A549 (cell line): ENCODE results near the gene FRMD4A. TPM values are rescaled to one million over a fixed set of nuclear protein-coding genes. Genes with fewer than 3 reads are reported as not detected.

ENCODE experiments used
- ATAC-seq, 2 experiments: fragments of 200-7000 bp in 1 of 2; fragments of >200 bp in 1 of 2; cut with Nextera tagmentation in 1 of 2; cut with Tn5 transposase in 1 of 2; 3 replicates each; pipeline versions ENCODE4 v1.8.0 to v1.9.1; 2018 to 2020; ENCODE audit warnings: mild to moderate bottlenecking in 1 of 2, moderate library complexity in 1 of 2
- CTCF ChIA-PET: fragments of 300-600 bp; sonication (Branson Sonifier 250); formaldehyde crosslinking; extraction: SDS; loops from one replicate; lab custom pipeline; 2021; ENCODE audit warnings: antibody characterized with exemption, inconsistent platforms; lab: Yijun Ruan, JAX
- POLR2A ChIA-PET: fragments of 350-600 bp; formaldehyde crosslinking; extraction: SDS; loops from one replicate; lab custom pipeline; 2021; ENCODE audit warnings: antibody characterized with exemption, inconsistent platforms; lab: Yijun Ruan, JAX
- DNase-seq, 2 experiments: peaks; one replicate each; pipeline versions ENCODE4 v3.0.0 to v3.0.0-alpha.2; 2011 to 2016; ENCODE audit warnings: low read depth in 1 of 2, low spot score in 1 of 2
- FAIRE-seq: peaks from 2 replicates; lab custom pipeline; 2011; peaks lifted over from hg19 to GRCh38; lab: Jason Lieb, UNC
- H3K27ac ChIP-seq, 2 experiments: fragments of >200 bp; sonication (Bioruptor Twin); formaldehyde crosslinking; 3 replicates each; pipeline ENCODE4 v1.5.1; 2016 to 2017
- H3K4me1 ChIP-seq: fragments of >200 bp; sonication (Bioruptor Twin); formaldehyde crosslinking; 3 replicates; pipeline ENCODE4 v1.6.1; 2016
- H3K4me2 ChIP-seq: fragments of >200 bp; sonication (Bioruptor Twin); formaldehyde crosslinking; 3 replicates; pipeline ENCODE4 v1.6.1; 2016
- H3K4me3 ChIP-seq: fragments of >200 bp; sonication (Bioruptor Twin); formaldehyde crosslinking; 3 replicates; pipeline ENCODE4 v1.5.1; 2016
- H3K9me3 ChIP-seq: fragments of >200 bp; sonication (Bioruptor Twin); formaldehyde crosslinking; 3 replicates; pipeline ENCODE4 v1.6.1; 2016
- ATOH8 ChIP-seq: fragments of 250-450 bp; sonication (Bioruptor Pico); IDR thresholded peaks from 2 replicates; pipeline ENCODE4 v1.5.0; 2020; ENCODE audit warnings: low read depth, mild to moderate bottlenecking, moderate library complexity
- CEBPB ChIP-seq, 2 experiments: fragments of >200 bp in 1 of 2; sonication (Bioruptor Twin) in 1 of 2; formaldehyde crosslinking in 1 of 2; IDR thresholded peaks; 2 replicates each; pipeline ENCODE4 v1.6.1; 2012 to 2016
- EHMT2 ChIP-seq: fragments of 200-600 bp; sonication (generic); IDR thresholded peaks from 2 replicates; pipeline ENCODE4 v1.6.1; 2016; ENCODE audit warnings: antibody characterized with exemption, low read depth, mild to moderate bottlenecking, moderate library complexity
- HDAC2 ChIP-seq: fragments of 200-600 bp; sonication (generic); IDR thresholded peaks from 2 replicates; pipeline ENCODE4 v1.6.1; 2016
- HEYL ChIP-seq: fragments of 250-450 bp; sonication (Bioruptor Pico); IDR thresholded peaks from 2 replicates; pipeline ENCODE4 v1.8.0; 2021; ENCODE audit warnings: mild to moderate bottlenecking, moderate library complexity
- JUNB ChIP-seq: fragments of >200 bp; sonication (Bioruptor Twin); formaldehyde crosslinking; IDR thresholded peaks from 2 replicates; pipeline ENCODE4 v1.6.1; 2016
- KDM5A ChIP-seq: fragments of 200-600 bp; sonication (generic); IDR thresholded peaks from 2 replicates; pipeline ENCODE4 v1.6.1; 2016; ENCODE audit warnings: antibody characterized with exemption, mild to moderate bottlenecking
- MAFK ChIP-seq: fragments of 450-650 bp; IDR thresholded peaks from 2 replicates; pipeline ENCODE4 v1.6.1; 2014; ENCODE audit not compliant: partially characterized antibody
- POLR2A ChIP-seq: IDR thresholded peaks from 2 replicates; pipeline ENCODE4 v1.6.1; 2012; ENCODE audit warnings: mild to moderate bottlenecking, low read length
- POLR2AphosphoS2 ChIP-seq: conservative IDR thresholded peaks from 2 replicates; pipeline ENCODE4 v1.6.1; 2012; ENCODE audit warnings: low read length, improper control_type of control experiment, inconsistent platforms
- RARB ChIP-seq: fragments of 250-450 bp; sonication (Bioruptor Pico); IDR thresholded peaks from 2 replicates; pipeline ENCODE4 v1.8.0; 2021; ENCODE audit warnings: mild to moderate bottlenecking, moderate library complexity
- REST ChIP-seq: fragments of 200-600 bp; sonication (generic); IDR thresholded peaks from 2 replicates; pipeline ENCODE4 v1.6.1; 2016; ENCODE audit warnings: antibody characterized with exemption, mild to moderate bottlenecking, moderate library complexity
- RNF2 ChIP-seq: fragments of 200-600 bp; sonication (generic); IDR thresholded peaks from 2 replicates; pipeline ENCODE4 v1.6.1; 2016; ENCODE audit warnings: low read depth, mild to moderate bottlenecking, antibody characterized with exemption, moderate library complexity, borderline replicate concordance
- WGBS: methylation state at CpG from one replicate; pipeline ENCODE4 v1.1.6; 2017; ENCODE audit errors: missing lambda C conversion rate; 5-methylcytosine and 5-hydroxymethylcytosine counted together
- polyA plus RNA-seq, 4 experiments: library from polyadenylated mRNA; depleted of rRNA in 3 of 4; stranded (reverse); fragments of >200 nt; fragmentation: RNase III in 1 of 4; extraction: RNeasy Plus Mini Kit Qiagen cat#74134 plus additional on column Dnase treatment in 1 of 4; gene quantifications; 2 replicates in 3 of 4; 3 replicates in 1 of 4; pipeline ENCODE4 v1.2.3, GENCODE V29; 2011 to 2017
- TF ChIP-seq, protein P1 (sequence below): IDR thresholded peaks from 2 replicates; pipeline ENCODE4 v1.6.1; 2012
- TF ChIP-seq, protein P2 (sequence below): fragments of >200 bp; sonication (Bioruptor Twin); formaldehyde crosslinking; IDR thresholded peaks from 3 replicates; pipeline ENCODE4 v1.6.1; 2016
- TF ChIP-seq, protein P3 (sequence below): IDR thresholded peaks from 2 replicates; pipeline ENCODE4 v1.6.1; 2012

The FRMD4A gene
- polyA plus RNA-seq, 2 of the 4 experiments (the other 2 are of a cell fraction), result 2.5 to 4.7 TPM

- no peak for ATAC-seq
- no peak for DNase-seq
- Histone ChIP-seq H3K9me3 (no peaks in the 10 kb centered on the region), H3K27ac (no peak overlapping the region), H3K4me3 (no peak overlapping the region), H3K4me2 (no peak overlapping the region), H3K4me1 (peaks cover 11% of the 10 kb centered on the region; the same call in 2 of the 3 replicates)
- FAIRE-seq, result no peak
- whole genome bisulfite sequencing, result 51% methylated on average over 2 of the region's 2 CpGs
- ChIA-PET CTCF (interaction anchor here (0.9 to 2.0 kb wide), 4 partner anchors 16 to 101 kb away, joined by 3 to 5 read pairs (median 4); no protein-coding TSS in a partner anchor), POLR2A (no interaction called here)
- TF ChIP-seq, protein P1, sequence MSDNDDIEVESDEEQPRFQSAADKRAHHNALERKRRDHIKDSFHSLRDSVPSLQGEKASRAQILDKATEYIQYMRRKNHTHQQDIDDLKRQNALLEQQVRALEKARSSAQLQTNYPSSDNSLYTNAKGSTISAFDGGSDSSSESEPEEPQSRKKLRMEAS, result no peak
- TF ChIP-seq MAFK, result peak; percentile 62
These were observed 569.1 kb downstream of the FRMD4A start for GRCh38 chr10:13761490-13762091.

DNA sequence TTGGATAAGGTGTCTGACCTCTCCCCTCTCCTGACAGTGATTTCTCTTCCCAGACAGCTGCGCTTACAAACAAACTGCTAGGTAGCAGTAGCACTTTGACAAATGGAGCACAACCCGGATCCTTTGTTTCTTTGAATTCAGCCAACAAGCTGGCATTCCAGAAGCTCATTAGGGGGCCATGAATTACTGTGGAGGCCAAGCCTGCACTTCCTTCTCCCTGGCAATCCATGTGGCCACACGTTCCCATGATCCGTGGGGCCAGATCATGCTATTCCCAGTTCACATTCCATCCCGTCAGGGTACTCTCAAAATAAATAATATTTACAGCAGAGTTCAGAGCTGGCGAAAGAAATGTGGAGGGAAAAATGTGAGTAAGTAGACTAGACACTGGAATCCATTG, 571.6 kb downstream of the FRMD4A start:
- peak overlapping the region in 1 of 2 experiments; percentile 19; a peak in 2 of 6 replicates for H3K27ac ChIP-seq
- POLR2A ChIA-PET, result no interaction called here
- TF ChIP-seq JUNB (no peak), RNF2 (no peak), KDM5A (no peak), EHMT2 (no peak), HDAC2 (no peak), POLR2A (no peak), RARB (no peak), HEYL (no peak), ATOH8 (no peak), POLR2AphosphoS2 (no peak), REST (no peak), CEBPB (IDR thresholded peaks at IDR 0.05) (no peak)
- TF ChIP-seq, protein P1, result no peak
- TF ChIP-seq, protein P2, sequence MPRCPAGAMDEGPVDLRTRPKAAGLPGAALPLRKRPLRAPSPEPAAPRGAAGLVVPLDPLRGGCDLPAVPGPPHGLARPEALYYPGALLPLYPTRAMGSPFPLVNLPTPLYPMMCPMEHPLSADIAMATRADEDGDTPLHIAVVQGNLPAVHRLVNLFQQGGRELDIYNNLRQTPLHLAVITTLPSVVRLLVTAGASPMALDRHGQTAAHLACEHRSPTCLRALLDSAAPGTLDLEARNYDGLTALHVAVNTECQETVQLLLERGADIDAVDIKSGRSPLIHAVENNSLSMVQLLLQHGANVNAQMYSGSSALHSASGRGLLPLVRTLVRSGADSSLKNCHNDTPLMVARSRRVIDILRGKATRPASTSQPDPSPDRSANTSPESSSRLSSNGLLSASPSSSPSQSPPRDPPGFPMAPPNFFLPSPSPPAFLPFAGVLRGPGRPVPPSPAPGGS, result no peak
- TF ChIP-seq, protein P3, sequence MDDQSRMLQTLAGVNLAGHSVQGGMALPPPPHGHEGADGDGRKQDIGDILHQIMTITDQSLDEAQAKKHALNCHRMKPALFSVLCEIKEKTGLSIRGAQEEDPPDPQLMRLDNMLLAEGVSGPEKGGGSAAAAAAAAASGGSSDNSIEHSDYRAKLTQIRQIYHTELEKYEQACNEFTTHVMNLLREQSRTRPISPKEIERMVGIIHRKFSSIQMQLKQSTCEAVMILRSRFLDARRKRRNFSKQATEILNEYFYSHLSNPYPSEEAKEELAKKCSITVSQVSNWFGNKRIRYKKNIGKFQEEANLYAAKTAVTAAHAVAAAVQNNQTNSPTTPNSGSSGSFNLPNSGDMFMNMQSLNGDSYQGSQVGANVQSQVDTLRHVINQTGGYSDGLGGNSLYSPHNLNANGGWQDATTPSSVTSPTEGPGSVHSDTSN, result no peak
- TF ChIP-seq, all 56 proteins: peak for 0
- Histone ChIP-seq H3K4me1 (peaks cover 4% of the 10 kb centered on the region; the same call in 1 of the 3 replicates), H3K4me3 (no peak overlapping the region), H3K4me2 (no peak overlapping the region), H3K9me3 (no peaks in the 10 kb centered on the region)
- CTCF ChIA-PET, result interaction anchor here (1.3 kb wide), 1 partner anchor 18 kb away, joined by 3 read pairs; no protein-coding TSS in a partner anchor
- ATAC-seq (no peak), FAIRE-seq (no peak), DNase-seq (no peak)
- WGBS, result 87% methylated on average over 6 of the region's 6 CpGs
